ENCODE measurements around the gene CCL13.

Gene CCL13

GRCh38 chr17:34370997-34371395 lies 14.7 kb downstream of the CCL13 start:
- H3K4me3 ChIP-seq (ENCODE audit: low read depth, low read length), result no peak overlapping the region
- DNase-seq (ENCODE audit: low read depth), result no peak
- no peak for TF ChIP-seq CTCF (conservative IDR thresholded peaks at IDR 0.05; ENCODE audit: low read depth, low read length)

- no peak for DNase-seq (ENCODE audit: low read depth)
- no peak for TF ChIP-seq CTCF (conservative IDR thresholded peaks at IDR 0.05; ENCODE audit: low read depth, low read length)
- no peak overlapping the region for H3K4me3 ChIP-seq (ENCODE audit: low read depth, low read length)
Measured at GRCh38 chr17:34371405-34372100, 15.3 kb downstream of the CCL13 start.

- DNase-seq (ENCODE audit: low read depth), result no peak
- no peak overlapping the region for H3K4me3 ChIP-seq (ENCODE audit: low read depth, low read length)
- no peak for TF ChIP-seq CTCF (conservative IDR thresholded peaks at IDR 0.05; ENCODE audit: low read depth, low read length)
Measured at GRCh38 chr17:34374457-34374856, 18.2 kb downstream of the CCL13 start.

- no peak for TF ChIP-seq CTCF (conservative IDR thresholded peaks at IDR 0.05; ENCODE audit: low read depth, low read length)
- no peak for DNase-seq (ENCODE audit: low read depth)
- H3K4me3 ChIP-seq (ENCODE audit: low read depth, low read length), result no peak overlapping the region
Measured at GRCh38 chr17:34375426-34375997, 19.2 kb downstream of the CCL13 start.

- no peak for TF ChIP-seq CTCF (conservative IDR thresholded peaks at IDR 0.05; ENCODE audit: low read depth, low read length)
- no peak overlapping the region for H3K4me3 ChIP-seq (ENCODE audit: low read depth, low read length)
- DNase-seq (ENCODE audit: low read depth), result no peak
Measured at GRCh38 chr17:34377078-34377823, 21.0 kb downstream of the CCL13 start.

GRCh38 chr17:34378664-34379101 lies 22.4 kb downstream of the CCL13 start:
- DNase-seq (ENCODE audit: low read depth), result peak; percentile 21
- H3K4me3 ChIP-seq (ENCODE audit: low read depth, low read length), result no peak overlapping the region
- TF ChIP-seq CTCF (conservative IDR thresholded peaks at IDR 0.05; ENCODE audit: low read depth, low read length), result no peak

Measured in choroid plexus epithelial cell (primary cell).